Uterus (tissue), 4 donors: ENCODE data around the gene CWC27. TPM values are rescaled to one million over a fixed set of nuclear protein-coding genes. Genes with fewer than 3 reads are reported as not detected.

ENCODE experiments used
- DNase-seq, 2 donors: peaks; one replicate each; pipeline ENCODE4 v3.0.0-alpha.2; 2019 to 2020
- H3K27ac ChIP-seq, 2 donors: fragments of 200-600 bp; sonication (generic); 1 replicate in 1 of 2; 2 replicates in 1 of 2; pipeline ENCODE4 v1.5.1; 2016 to 2018
- H3K27me3 ChIP-seq, 2 donors: fragments of 200-600 bp; sonication (generic); one replicate each; pipeline ENCODE4 v1.5.1; 2018 to 2019; ENCODE audit warnings: control low read depth in 1 of 2
- H3K36me3 ChIP-seq, 2 donors: fragments of 200-600 bp; sonication (generic); one replicate each; pipeline ENCODE4 v1.5.1; 2019; ENCODE audit warnings: control low read depth in 1 of 2
- H3K4me1 ChIP-seq, 2 donors: fragments of 200-600 bp; sonication (generic); one replicate each; pipeline ENCODE4 v1.5.1; 2018 to 2019; ENCODE audit warnings: control low read depth in 1 of 2
- H3K4me3 ChIP-seq, 2 donors: fragments of 200-600 bp; sonication (generic); 1 replicate in 1 of 2; 2 replicates in 1 of 2; pipeline ENCODE4 v1.5.1; 2018 to 2019; ENCODE audit warnings: mild to moderate bottlenecking in 1 of 2
- H3K9me3 ChIP-seq, 2 donors: fragments of 200-600 bp; sonication (generic); one replicate each; pipeline ENCODE4 v1.5.1; 2019; ENCODE audit warnings: control low read depth in 1 of 2
- CTCF ChIP-seq, 4 experiments: fragments of 200-600 bp in 2 of 4; fragments of 450-650 bp in 2 of 4; sonication (generic) in 2 of 4; IDR thresholded peaks; one replicate each; pipeline ENCODE4 v1.5.1; 2016 to 2019; ENCODE audit warnings: antibody characterized with exemption in 4 of 4, mild to moderate bottlenecking in 2 of 4, moderate library complexity in 1 of 4
- POLR2A ChIP-seq, 2 donors: fragments of 450-650 bp; IDR thresholded peaks; one replicate each; pipeline ENCODE4 v1.6.1; 2016; ENCODE audit warnings: antibody characterized with exemption in 2 of 2, mild to moderate bottlenecking in 1 of 2, moderate library complexity in 1 of 2
- intact Hi-C: fragments of 100-400 bp; cut with DNase I; formaldehyde crosslinking; loops from one replicate; pipeline ENCODE4 v1.15.1; 2023; ENCODE audit warnings: low total_unique reads
- total RNA-seq, 4 donors: library from RNA; depleted of rRNA in 3 of 4; stranded (reverse); fragments of >200 nt in 3 of 4; gene quantifications; one replicate each; pipeline versions ENCODE4 v1.1.0 to v1.2.4, GENCODE V29; 2014 to 2023
- donor health status: DM: yes; HTN: yes; CAD: no.

Gene CWC27
- total RNA-seq, 4 donors from 2014 or later, result 7.6 to 28.2 (median 24.2) TPM

- intact Hi-C loops, result no loop called here
- peak; percentile 54 to 77 for DNase-seq
- H3K27me3 ChIP-seq, result no peaks in the 10 kb centered on the region
- no peaks in the 10 kb centered on the region for H3K9me3 ChIP-seq
- H3K4me1 ChIP-seq, result peaks cover 8 to 12% of the 10 kb centered on the region in 2 donors
- peak overlapping the region; percentile 73 to 78 for H3K27ac ChIP-seq
- H3K36me3 ChIP-seq, result no peaks in the 10 kb centered on the region
- H3K4me3 ChIP-seq, result no peak overlapping the region
- TF ChIP-seq POLR2A (IDR thresholded peaks at IDR 0.05), result no peak
- no peak for TF ChIP-seq CTCF (IDR thresholded peaks at IDR 0.05)
Observed at GRCh38 chr5:65062469-65063083, 293.8 kb downstream of the CWC27 start.

- H3K4me1 ChIP-seq, result peaks cover 8 to 12% of the 10 kb centered on the region in 2 donors
- no peaks in the 10 kb centered on the region for H3K36me3 ChIP-seq
- intact Hi-C loops, result no loop called here
Observed at GRCh38 chr5:65065001-65065511, 296.3 kb downstream of the CWC27 start.

GRCh38 chr5:65066387-65067146 is 297.8 kb downstream of the CWC27 start:
- intact Hi-C loops, result no loop called here
- Histone ChIP-seq H3K36me3 (no peaks in the 10 kb centered on the region), H3K27ac (peak overlapping the region in 1 of 2 donors; percentile 37), H3K4me1 (peaks cover 8 to 12% of the 10 kb centered on the region in 2 donors), H3K27me3 (no peaks in the 10 kb centered on the region), H3K9me3 (no peaks in the 10 kb centered on the region), H3K4me3 (no peak overlapping the region)
- TF ChIP-seq CTCF (IDR thresholded peaks at IDR 0.05) (no peak), POLR2A (IDR thresholded peaks at IDR 0.05) (no peak)
- no peak for DNase-seq

More at GRCh38 chr5:65065001-65065511, 296.3 kb downstream of the CWC27 start:
- no peak overlapping the region for H3K27ac ChIP-seq
- DNase-seq, result no peak
- H3K4me3 ChIP-seq, result no peak overlapping the region
- TF ChIP-seq CTCF (IDR thresholded peaks at IDR 0.05) (no peak), POLR2A (IDR thresholded peaks at IDR 0.05) (no peak)
- no peaks in the 10 kb centered on the region for H3K9me3 ChIP-seq
- no peaks in the 10 kb centered on the region for H3K27me3 ChIP-seq

GRCh38 chr5:65067147-65067506 is 298.4 kb downstream of the CWC27 start:
- intact Hi-C loops, result no loop called here
- Histone ChIP-seq H3K27me3 (no peaks in the 10 kb centered on the region), H3K36me3 (no peaks in the 10 kb centered on the region), H3K27ac (peak overlapping the region in 1 of 2 donors; percentile 37), H3K4me1 (peaks cover 6 to 11% of the 10 kb centered on the region in 2 donors), H3K9me3 (no peaks in the 10 kb centered on the region), H3K4me3 (no peak overlapping the region)
- DNase-seq, result no peak
- no peak for TF ChIP-seq POLR2A (IDR thresholded peaks at IDR 0.05)
- TF ChIP-seq CTCF (IDR thresholded peaks at IDR 0.05), result no peak

Other genes with a start within 250 kb of the CWC27 start
- gene SHISAL2B, start 78.4 kb upstream of the CWC27 start, total RNA-seq, result not detected
- 10 to 100 TPM in 3 of 4 donors, 1 to 10 TPM in 1; 3.6 to 28.4 (median 18.0) TPM for gene SREK1IP1, start 239 bp upstream of the CWC27 start, total RNA-seq